Mammary epithelial cell (primary cell): ENCODE results near the gene BICDL1.

ENCODE experiments used
- EZH2 ChIP-seq: IDR thresholded peaks from 2 replicates; pipeline ENCODE4 v1.6.1; 2012; ENCODE audit warnings: low read length, inconsistent platforms, borderline replicate concordance
- TF ChIP-seq, protein P1 (sequence below), 2 donors: IDR thresholded peaks in 1 of 2; conservative IDR thresholded peaks in 1 of 2; 2 replicates each; pipeline ENCODE4 v1.5.1; 2011 to 2012; ENCODE audit warnings: inconsistent platforms in 2 of 2, low read length in 2 of 2, mild to moderate bottlenecking in 2 of 2, control low read depth in 1 of 2, low read depth in 1 of 2; ENCODE audit not compliant: insufficient read depth in 1 of 2; ENCODE audit errors: extremely low read depth in 1 of 2

DNA sequence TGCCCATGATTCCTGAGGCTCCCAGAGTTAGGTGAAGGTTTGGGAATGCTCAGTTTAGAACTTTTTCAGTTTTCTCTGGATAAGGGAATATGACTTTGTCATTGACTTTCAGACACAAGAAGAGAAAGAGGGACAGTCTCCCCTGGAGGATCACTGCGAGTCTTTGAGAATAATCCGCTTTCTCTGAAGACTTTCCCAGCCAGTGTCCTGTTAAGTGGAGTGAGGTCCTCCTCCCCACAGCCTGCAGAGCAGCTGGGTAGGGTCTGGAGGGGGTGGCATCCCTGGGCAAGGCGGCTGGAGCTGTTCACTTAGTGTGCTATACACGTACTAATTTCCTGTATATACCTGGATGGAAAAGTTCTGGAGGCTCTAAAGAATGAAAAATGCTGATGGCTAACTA is 136.0 kb downstream of the BICDL1 start:
- TF ChIP-seq, protein P1, sequence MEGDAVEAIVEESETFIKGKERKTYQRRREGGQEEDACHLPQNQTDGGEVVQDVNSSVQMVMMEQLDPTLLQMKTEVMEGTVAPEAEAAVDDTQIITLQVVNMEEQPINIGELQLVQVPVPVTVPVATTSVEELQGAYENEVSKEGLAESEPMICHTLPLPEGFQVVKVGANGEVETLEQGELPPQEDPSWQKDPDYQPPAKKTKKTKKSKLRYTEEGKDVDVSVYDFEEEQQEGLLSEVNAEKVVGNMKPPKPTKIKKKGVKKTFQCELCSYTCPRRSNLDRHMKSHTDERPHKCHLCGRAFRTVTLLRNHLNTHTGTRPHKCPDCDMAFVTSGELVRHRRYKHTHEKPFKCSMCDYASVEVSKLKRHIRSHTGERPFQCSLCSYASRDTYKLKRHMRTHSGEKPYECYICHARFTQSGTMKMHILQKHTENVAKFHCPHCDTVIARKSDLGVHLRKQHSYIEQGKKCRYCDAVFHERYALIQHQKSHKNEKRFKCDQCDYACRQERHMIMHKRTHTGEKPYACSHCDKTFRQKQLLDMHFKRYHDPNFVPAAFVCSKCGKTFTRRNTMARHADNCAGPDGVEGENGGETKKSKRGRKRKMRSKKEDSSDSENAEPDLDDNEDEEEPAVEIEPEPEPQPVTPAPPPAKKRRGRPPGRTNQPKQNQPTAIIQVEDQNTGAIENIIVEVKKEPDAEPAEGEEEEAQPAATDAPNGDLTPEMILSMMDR (conservative IDR thresholded peaks at IDR 0.05 in 1 of 2, IDR thresholded peaks at IDR 0.05 in 1 of 2; ENCODE audit: extremely low read depth in 1 of 2, insufficient read depth in 1 of 2, low read depth in 1 of 2, low read length in 2 of 2), result no peak
- no peak for TF ChIP-seq EZH2
